GM12892 (cell line): Measurements from ENCODE around the gene WWC1.

Experiments
- POLR2A ChIP-seq: IDR thresholded peaks from 2 replicates; pipeline ENCODE4 v1.6.1; 2011; ENCODE audit warnings: low read depth, low read length, control low read depth
- POLR2AphosphoS5 ChIP-seq: IDR thresholded peaks from 2 replicates; pipeline ENCODE4 v1.6.1; 2011; ENCODE audit warnings: low read depth, low read length, control low read depth
- TAF1 ChIP-seq: IDR thresholded peaks from 2 replicates; pipeline ENCODE4 v1.6.1; 2011; ENCODE audit warnings: low read depth, mild to moderate bottlenecking, control low read depth, low read length, borderline replicate concordance

- no peak for TF ChIP-seq POLR2AphosphoS5
- TF ChIP-seq POLR2A = no peak
- no peak for TF ChIP-seq TAF1
These were observed 29.3 kb upstream of the WWC1 start for GRCh38 chr5:168262042-168262743.
